Retinal pigment epithelial cell (primary cell): ENCODE results near the gene ADIPOR1.

ENCODE experiments used
- DNase-seq: peaks from one replicate; pipeline ENCODE4 v3.0.0-alpha.2; 2010; ENCODE audit warnings: low read depth
- H3K4me3 ChIP-seq: 2 replicates; pipeline ENCODE4 v1.5.1; 2011; ENCODE audit warnings: mild to moderate bottlenecking, low read length, control low read depth, moderate library complexity
- CTCF ChIP-seq: conservative IDR thresholded peaks from 2 replicates; pipeline ENCODE4 v1.5.1; 2011; ENCODE audit warnings: low read depth, low read length, control low read depth, inconsistent platforms

The ADIPOR1 gene

GRCh38 chr1:202982715-202983430, 24.8 kb upstream of the ADIPOR1 start:
- no peak overlapping the region for H3K4me3 ChIP-seq
- DNase-seq, result no peak
- no peak for TF ChIP-seq CTCF

- no peak for DNase-seq
- no peak overlapping the region for H3K4me3 ChIP-seq
- no peak for TF ChIP-seq CTCF
These were observed 23.8 kb upstream of the ADIPOR1 start for GRCh38 chr1:202981939-202982338.

GRCh38 chr1:202979459-202979858, 21.3 kb upstream of the ADIPOR1 start:
- no peak for DNase-seq
- no peak for TF ChIP-seq CTCF
- no peak overlapping the region for H3K4me3 ChIP-seq

- no peak for DNase-seq
- no peak overlapping the region for H3K4me3 ChIP-seq
- TF ChIP-seq CTCF, result no peak
These were observed 18.5 kb upstream of the ADIPOR1 start for GRCh38 chr1:202976633-202977032.

GRCh38 chr1:202974856-202975255, 16.7 kb upstream of the ADIPOR1 start:
- no peak overlapping the region for H3K4me3 ChIP-seq
- no peak for DNase-seq
- no peak for TF ChIP-seq CTCF

- no peak for TF ChIP-seq CTCF
- DNase-seq, result no peak
- H3K4me3 ChIP-seq, result no peak overlapping the region
These were observed 13.9 kb upstream of the ADIPOR1 start for GRCh38 chr1:202972046-202972445.

- peak; percentile 86 for TF ChIP-seq CTCF
- H3K4me3 ChIP-seq, result no peak overlapping the region
- no peak for DNase-seq
These were observed 10.8 kb upstream of the ADIPOR1 start for GRCh38 chr1:202968895-202969295.
